ENCODE data around the gene SENP3. TPM values are rescaled to one million over a fixed set of nuclear protein-coding genes. Genes with fewer than 3 reads are reported as not detected.
A peak's percentile ranks its signal among the peaks of the same experiment; 100 is the strongest.

SENP3 gene
- total RNA-seq, 1 donor from 2014 or later, result 60.7 TPM

DNA sequence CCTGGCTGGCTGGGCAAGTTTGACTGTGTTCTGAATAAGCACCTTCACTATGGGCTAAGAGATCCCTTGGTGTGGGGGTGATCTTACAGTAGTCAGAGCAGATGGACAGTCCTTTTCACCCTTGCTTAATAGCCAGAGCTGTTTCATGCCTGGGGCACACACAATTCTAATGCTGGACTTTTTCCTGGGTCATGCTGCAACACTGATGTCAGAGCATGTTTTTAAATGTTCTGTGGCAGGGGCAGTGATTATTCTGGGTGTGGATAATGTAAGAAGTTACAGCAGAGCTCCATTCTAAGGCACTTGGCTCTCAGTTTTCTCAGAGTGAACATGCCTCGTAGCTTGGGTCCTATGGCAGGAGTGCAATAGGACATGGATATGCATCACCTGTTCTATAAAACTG, 13.8 kb downstream of the SENP3 start:
- no peak for DNase-seq (ENCODE audit: extremely low read depth, low read depth, low spot score)

DNA sequence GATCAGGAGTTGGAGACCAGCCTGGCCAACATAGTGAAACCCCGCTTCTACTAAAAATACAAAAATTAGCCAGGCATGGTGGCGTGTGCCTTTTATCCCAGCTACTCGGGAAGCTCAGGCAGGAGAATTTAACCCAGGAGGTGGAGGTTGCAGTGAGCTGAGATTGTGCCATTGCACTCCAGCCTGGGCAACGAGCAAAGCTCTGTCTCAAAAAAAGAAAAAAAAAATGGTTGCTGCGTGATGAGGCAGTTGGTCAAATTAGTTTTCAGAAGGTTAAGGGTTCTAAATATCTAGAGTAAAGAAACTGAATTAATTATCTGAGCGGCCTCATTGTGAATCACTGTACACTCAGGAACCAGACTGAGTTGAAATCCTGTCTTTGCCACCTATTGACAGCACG, 14.2 kb downstream of the SENP3 start:
- DNase-seq (ENCODE audit: extremely low read depth, low read depth, low spot score), result no peak

DNA sequence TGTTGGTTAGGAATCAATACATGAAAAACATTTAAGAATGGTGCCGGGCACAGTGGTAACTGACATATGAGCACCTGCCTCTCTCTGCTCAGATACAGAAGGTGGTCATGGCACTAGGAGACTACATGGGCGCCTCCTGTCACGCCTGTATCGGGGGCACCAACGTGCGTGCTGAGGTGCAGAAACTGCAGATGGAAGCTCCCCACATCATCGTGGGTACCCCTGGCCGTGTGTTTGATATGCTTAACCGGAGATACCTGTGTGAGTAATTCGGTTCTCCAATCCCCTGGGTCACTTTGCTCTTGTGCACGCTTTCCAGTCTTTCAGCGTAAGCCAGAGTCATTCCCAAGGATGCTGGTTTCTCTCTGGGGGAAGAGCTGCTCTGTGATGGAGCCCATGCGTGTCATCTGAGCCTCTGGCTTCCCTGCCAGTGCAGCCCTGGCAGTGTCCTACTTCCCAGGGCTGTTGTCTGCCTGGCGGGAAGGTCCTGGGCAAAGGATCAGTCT, 14.8 kb downstream of the SENP3 start:
- DNase-seq (ENCODE audit: extremely low read depth, low read depth, low spot score), result no peak

DNA sequence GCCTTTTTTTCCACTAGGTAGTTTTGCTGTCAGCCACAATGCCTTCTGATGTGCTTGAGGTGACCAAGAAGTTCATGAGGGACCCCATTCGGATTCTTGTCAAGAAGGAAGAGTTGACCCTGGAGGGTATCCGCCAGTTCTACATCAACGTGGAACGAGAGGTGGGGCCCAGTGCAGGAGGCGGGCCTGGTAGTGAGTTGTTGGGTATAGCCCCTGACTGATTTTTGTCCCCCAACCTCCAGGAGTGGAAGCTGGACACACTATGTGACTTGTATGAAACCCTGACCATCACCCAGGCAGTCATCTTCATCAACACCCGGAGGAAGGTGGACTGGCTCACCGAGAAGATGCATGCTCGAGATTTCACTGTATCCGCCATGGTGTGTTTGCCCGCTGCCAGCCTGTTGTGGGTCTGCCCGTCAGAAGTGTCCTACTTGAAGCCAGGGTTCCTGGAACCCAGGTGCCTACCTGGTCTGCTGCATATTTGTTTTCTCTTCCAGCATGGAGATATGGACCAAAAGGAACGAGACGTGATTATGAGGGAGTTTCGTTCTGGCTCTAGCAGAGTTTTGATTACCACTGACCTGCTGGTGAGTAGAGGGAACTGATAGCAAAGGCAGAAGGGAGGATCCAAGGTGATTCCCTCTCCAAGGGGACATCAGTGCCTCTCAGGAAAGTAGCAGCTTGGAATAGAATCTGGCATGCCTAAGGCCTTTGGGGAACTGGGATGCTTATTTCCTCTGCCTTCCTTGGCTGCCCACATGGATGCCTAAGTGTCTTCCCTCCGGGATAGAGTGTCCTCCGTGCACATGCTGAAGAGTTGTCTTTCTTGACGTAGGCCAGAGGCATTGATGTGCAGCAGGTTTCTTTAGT, 15.8 kb downstream of the SENP3 start:
- DNase-seq (ENCODE audit: extremely low read depth, low read depth, low spot score), result no peak

DNA sequence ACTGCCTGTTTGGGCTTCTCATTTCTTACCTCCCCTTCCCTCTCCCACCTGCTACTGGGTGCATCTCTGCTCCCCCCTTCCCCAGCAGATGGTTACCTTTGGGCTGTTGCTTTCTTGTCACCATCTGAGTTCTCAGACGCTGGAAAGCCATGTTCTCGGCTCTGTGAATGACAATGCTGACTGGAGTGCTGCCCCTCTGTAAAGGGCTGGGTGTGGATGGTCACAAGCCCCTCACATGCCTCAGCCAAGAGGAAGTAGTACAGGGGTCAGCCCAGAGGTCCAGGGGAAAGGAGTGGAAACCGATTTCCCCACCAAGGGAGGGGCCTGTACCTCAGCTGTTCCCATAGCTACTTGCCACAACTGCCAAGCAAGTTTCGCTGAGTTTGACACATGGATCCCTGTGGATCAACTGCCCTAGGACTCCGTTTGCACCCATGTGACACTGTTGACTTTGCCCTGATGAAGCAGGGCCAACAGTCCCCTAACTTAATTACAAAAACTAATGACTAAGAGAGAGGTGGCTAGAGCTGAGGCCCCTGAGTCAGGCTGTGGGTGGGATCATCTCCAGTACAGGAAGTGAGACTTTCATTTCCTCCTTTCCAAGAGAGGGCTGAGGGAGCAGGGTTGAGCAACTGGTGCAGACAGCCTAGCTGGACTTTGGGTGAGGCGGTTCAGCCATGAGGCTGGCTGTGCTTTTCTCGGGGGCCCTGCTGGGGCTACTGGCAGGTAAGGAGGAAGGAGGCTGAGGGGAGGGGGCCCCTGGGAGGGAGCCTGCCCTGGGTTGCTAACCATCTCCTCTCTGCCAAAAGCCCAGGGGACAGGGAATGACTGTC, 17.5 kb downstream of the SENP3 start, which contains the start of gene CD68:
Gene CD68, plus strand, starts transcription at position 638 of the 833 bp plus-strand sequence. Its CDS starts 40 bp downstream, at position 678.
- peak; percentile 71 for DNase-seq (ENCODE audit: extremely low read depth, low read depth, low spot score)

DNA sequence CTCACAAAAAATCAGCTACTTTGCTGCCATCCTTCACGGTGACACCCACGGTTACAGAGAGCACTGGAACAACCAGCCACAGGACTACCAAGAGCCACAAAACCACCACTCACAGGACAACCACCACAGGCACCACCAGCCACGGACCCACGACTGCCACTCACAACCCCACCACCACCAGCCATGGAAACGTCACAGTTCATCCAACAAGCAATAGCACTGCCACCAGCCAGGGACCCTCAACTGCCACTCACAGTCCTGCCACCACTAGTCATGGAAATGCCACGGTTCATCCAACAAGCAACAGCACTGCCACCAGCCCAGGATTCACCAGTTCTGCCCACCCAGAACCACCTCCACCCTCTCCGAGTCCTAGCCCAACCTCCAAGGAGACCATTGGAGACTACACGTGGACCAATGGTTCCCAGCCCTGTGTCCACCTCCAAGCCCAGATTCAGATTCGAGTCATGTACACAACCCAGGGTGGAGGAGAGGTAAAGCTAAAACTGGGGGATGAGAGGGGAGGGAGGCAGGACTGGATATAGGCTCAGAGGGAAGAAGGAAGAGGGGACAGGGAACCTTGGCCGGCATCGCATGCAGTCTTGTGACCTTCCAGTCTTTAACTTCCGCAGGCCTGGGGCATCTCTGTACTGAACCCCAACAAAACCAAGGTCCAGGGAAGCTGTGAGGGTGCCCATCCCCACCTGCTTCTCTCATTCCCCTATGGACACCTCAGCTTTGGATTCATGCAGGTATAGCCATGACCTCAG, 18.3 kb downstream of the SENP3 start:
- DNase-seq (ENCODE audit: extremely low read depth, low read depth, low spot score), result no peak

DNA sequence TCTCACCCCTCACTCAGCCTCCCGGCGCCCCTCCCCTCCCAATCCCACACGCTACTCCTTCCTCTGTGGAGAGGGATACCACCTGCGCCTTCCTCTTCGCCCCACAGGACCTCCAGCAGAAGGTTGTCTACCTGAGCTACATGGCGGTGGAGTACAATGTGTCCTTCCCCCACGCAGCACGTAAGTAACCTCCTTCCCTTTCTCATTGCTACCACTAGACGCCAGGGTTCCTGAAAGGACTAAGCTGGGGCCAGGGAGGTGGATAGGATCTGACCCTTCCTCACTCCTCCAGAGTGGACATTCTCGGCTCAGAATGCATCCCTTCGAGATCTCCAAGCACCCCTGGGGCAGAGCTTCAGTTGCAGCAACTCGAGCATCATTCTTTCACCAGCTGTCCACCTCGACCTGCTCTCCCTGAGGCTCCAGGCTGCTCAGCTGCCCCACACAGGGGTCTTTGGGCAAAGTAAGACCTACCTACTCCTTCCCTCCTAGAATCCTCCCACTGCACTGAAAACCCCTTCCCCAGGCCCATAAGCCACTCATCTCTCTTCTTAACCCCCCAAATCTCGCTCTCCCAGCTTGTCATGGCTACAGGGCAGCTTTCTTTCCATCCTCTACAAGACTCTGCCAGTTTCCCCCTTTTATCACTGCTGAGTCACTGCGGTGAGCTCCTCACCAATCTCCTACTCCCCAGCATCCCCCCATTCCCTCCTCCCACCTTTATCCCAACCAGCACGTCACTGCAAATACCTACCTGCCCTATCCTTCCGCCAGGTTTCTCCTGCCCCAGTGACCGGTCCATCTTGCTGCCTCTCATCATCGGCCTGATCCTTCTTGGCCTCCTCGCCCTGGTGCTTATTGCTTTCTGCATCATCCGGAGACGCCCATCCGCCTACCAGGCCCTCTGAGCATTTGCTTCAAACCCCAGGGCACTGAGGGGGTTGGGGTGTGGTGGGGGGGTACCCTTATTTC, 19.2 kb downstream of the SENP3 start:
- DNase-seq (ENCODE audit: extremely low read depth, low read depth, low spot score), result no peak

DNA sequence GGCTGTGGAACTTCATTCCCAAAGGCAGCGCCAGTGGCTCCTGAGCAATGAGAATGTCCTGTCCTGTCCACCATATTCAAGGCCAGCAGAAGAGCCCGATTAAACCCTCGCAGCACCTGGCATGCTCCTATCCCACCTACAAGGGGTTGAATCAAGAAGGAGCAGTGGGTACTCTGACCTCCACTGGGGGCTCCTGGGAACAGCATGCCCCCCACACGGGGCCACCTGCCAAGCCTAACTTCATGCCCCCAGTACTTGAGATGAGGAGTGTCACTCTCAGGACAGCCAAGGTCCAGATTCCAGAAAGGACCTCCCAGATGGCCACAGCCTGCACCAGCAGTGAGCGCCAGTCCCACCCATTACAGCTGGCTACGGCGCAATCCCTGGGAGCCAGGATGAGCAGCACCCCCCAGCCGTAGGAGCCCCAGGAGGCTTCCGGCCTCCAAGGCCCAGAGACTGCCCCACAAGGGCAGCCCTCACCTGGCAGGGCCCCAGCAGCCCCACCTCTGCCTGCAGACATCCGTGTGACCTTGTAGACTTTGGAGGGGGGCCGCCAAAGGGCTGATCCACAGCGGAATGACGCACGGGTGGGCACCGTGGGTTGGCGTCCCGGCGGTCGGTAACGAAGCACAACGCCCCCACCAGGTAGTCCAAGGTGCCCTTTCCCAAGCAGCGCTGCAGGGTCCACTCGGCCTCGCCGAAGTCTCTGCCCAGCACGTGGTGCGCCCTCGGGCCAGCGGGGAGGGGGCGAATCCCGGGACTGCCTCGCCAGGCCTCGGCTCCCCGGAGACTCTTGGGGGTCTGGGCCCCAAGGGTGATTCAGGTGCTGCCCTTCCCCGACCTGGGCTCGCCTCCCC, 20.9 kb downstream of the SENP3 start:
- DNase-seq (ENCODE audit: extremely low read depth, low read depth, low spot score), result no peak

DNA sequence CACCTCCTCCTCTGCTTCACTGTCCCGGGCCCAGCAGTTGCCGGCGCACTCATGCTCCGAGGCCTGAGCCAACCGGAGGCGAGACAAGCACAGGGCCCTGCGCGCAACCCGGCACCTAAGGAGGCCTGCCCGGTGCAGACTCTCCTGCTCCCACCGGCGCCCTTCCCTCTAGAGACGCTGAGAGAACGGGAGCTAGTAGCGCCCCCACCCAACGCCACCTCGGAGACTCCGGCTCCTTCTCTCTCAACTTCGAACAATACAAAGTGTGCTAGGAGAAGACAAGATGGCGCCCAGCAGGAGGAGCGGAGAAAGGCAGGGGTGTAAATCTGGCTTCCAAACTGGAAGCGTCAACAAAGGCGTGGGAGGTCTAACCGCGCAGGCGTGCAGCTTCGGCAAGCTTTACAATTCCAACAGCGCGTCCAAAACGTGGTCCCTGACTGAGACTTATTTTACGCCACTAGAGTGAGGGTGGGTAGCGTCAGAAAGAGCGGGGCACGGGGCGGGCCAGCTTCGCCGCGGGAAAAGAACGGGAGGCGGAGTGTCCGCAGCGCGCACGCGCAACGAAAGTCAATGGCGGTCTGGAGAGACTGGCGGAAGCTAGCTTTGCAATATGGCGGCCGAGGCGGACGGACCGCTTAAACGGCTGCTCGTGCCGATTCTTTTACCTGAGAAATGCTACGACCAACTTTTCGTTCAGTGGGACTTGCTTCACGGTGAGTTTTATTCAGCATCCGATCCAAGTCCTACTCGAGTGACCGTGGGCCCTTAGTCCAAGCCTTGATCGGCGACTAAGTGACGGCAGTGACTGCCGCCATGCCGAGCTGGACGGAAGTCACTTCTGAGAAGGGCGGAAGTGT, 21.8 kb downstream of the SENP3 start, which contains the start of gene MPDU1:
Gene MPDU1, plus strand, starts transcription at position 600 of the 857 bp plus-strand sequence. Its CDS starts 11 bp downstream, at position 611.
- DNase-seq (ENCODE audit: extremely low read depth, low read depth, low spot score), result peak; percentile 86

DNA sequence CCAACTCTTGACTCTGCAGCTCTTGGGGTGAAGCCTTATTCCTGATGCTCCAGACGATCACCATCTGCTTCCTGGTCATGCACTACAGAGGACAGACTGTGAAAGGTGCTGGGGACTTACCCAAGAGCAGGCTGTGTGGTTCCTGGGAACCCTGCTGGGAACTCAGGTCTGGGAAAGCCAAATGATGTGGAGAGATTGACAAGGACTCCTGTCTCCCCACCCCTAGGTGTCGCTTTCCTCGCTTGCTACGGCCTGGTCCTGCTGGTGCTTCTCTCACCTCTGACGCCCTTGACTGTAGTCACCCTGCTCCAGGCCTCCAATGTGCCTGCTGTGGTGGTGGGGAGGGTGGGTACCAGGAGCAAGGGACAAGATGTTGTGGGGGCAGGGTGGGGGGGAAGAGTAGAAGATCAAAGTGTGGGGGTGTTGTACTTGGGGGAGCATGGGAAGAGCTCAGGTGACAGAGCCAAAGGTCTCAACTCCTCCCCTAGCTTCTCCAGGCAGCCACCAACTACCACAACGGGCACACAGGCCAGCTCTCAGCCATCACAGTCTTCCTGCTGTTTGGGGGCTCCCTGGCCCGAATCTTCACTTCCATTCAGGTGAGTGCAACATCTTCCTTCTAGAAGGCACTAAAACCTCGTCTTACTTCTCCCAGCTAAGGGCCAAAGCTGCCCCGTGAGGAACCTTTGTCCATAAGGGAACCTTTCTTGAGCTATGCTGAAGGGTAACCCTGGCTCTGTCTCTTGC, 25.1 kb downstream of the SENP3 start:
- no peak for DNase-seq (ENCODE audit: extremely low read depth, low read depth, low spot score)

DNA sequence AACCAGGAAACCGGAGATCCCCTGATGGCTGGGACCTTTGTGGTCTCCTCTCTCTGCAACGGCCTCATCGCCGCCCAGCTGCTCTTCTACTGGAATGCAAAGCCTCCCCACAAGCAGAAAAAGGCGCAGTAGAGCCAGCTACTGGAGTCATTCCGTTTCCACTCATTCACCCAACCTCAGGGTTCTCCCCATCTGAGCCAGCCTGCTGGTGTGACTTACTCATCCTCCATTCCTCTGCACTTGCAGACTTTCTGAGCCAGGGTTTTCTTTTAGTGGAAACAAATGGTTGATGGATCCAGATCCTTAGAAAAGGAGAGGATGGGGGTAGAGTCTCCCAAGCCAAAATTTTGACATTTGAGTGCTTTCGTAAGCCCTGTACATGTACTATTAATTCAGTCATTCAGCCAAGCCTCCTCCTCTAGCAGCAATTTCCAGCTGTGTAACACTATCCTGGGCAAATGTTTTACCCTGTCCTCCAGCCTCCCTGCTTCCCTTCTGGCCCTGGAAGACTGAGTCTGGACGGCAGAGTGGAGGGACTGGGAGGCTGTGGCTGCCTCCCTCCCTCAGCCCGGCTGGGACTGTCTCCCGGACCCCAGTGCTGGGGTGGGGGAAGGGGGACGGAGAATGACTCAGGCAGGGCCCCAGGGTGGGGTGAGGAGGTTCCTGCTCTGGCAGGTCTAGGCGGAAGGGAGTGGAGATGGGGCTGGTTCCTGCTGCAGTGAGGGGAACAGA, 25.9 kb downstream of the SENP3 start:
- DNase-seq (ENCODE audit: extremely low read depth, low read depth, low spot score), result no peak

DNA sequence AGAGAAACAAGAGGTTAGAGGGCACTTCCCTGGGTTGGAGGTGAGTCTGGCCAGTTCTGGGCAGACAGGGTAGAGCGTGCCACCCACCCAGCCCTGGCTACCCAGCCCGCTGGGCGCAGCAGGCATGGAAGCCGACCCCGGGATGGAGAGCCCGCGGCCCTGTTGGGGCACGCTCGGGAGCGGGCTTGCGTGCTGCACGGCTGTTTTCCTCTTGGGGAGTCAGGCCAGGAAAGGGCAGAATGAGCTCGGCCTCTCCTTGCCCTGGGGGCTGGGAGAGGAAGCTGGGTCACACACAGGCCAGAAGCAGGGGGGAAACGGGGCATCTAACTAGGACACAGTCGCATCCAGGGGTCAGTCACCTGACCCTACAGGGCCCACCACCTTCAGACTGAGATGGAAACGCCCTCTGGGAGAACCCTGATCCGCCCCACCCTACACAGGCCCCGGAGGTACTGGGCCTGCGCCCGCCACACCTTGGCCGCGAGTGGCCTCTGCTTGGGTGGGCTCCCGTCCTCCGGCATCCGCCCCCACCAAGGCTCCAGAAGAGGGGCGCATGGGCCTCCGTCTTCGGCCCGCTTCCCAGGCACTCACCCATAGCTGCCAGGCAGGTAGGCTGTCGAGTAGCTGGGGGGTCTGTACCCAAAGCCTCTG, 27.0 kb downstream of the SENP3 start:
- no peak for DNase-seq (ENCODE audit: extremely low read depth, low read depth, low spot score)

DNA sequence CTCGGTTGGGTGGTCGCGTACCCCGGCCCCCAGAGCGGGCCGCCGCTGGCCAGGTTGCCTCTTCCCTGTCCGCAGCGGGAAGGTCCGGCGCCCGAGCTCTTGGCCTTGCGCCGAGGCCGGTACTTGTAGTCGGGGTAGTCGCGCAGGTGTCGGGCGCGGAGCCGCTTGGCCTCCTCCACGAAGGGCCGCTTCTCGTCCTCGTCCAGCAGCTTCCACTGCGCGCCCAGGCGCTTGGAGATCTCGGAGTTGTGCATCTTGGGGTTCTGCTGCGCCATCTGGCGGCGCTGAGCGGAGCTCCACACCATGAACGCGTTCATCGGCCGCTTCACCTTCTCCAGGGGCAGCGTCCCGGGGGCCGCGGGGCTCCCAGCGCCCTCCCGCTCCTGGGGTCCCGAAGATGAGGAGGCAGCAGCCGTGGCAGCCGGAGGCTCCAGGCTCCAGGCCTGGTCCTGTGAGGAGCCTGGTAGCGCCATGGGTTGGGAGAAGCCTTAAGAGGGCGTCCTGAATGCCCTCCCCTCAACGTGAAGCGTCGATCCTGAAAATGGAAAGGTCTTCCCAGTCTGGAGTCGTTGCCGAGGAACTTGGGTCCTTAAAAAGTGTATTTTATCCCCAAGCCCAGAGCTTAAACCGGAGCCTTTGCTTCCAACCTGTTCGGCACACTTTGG, 27.6 kb downstream of the SENP3 start:
- DNase-seq (ENCODE audit: extremely low read depth, low read depth, low spot score), result peak; percentile 55

DNA sequence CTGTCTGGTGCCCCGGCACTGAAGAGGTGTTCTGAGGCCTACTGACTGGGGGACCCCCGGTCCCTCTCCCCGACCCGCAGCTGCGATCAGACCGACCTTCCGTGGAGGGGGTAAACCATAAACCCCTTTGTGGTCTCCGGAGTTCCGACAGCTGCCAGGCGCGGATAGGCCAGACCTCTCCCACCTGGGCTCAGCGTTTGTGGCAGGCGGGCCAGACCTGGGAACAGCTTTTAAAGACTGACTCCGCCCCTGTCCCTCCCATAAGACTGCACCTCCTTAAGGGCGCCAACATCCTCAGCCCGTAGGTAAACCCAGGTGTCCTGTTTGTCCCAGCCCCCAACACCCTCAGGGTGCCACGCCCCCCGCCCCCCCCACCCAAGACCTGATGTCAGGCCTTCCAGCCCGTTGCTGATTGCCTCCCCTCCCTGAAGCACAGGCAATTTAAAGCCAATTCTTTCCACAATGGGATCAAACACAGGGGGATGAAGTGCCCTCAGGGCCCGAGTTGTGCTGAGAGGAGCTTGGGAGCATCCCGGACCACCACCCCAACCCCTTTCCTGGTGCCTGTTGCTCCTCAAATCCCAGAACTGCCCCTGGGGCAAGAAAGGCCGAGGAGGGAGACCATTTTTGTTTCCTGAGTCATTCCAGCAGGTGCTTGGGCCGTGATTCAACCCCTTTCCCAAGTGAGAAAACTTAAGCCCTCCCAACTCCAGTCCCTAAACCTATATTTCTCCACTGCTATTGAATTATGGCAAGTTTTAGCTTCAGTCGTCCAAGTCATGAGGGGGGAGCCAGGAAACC, 28.4 kb downstream of the SENP3 start, which contains the start of gene SOX15:
Gene SOX15, minus strand, starts transcription at position 204 of the 801 bp plus-strand sequence. CDS start 418 bp downstream, outside the sequence.
- DNase-seq (ENCODE audit: extremely low read depth, low read depth, low spot score), result no peak
